ENCODE data around the gene CIAO1. TPM values are rescaled to one million over a fixed set of nuclear protein-coding genes. Genes with fewer than 3 reads are reported as not detected.
A peak's percentile ranks its signal among the peaks of the same experiment; 100 is the strongest.

The CIAO1 gene
- total RNA-seq (2012; rRNA removed) (85.5 and 94.3 TPM in 2 replicates), polyA plus RNA-seq (2012; rRNA removed) (78.8 and 81.1 TPM in 2 replicates), Bru-seq, nascent RNA (percentile 84 among the genes with signal in this experiment), BruChase-seq, experiment 1, labeled RNA remaining after a 6-hour chase (percentile 95 among the genes with signal in this experiment), BruChase-seq, experiment 2, labeled RNA remaining after a 2-hour chase (percentile 94 among the genes with signal in this experiment)
- polyA plus RNA-seq (2012; cell fraction: cytosol; rRNA removed): 70.6 and 76.8 TPM in 2 replicates
- polyA plus RNA-seq (2012; cell fraction: nucleus; rRNA removed; ENCODE audit: low replicate concordance): 68.9 and 97.1 TPM in 2 replicates
- long read RNA-seq, transcript CIAO1-203 (7 exons, 1,533 nt): major isoform, 123 of 163 reads
- long read RNA-seq, partial matches to known transcripts: 23 of 163 reads
- long read RNA-seq, other reads (novel, unspliced or antisense): 17 of 163 reads

- peak within 1 kb of the TSS; percentile 98 for H2AFZ ChIP-seq (replicated peaks; ENCODE audit: low read length, poor library complexity)
- H3K9me1 ChIP-seq (ENCODE audit: insufficient read depth, low read length): peaks cover 16% of the 10 kb centered on the region
- ATAC-seq (ENCODE audit: low read depth) (peak; percentile 97), DNase-seq (peak; percentile 98)
- H3K23ac ChIP-seq (ENCODE audit: low read depth, low read length): peak within 1 kb of the TSS; percentile 74
- POLR2A ChIA-PET (ENCODE audit: unreplicated experiment): no interaction called here
- H3K14ac ChIP-seq (replicated peaks; ENCODE audit: low read depth, low read length): peak within 1 kb of the TSS; percentile 83
- H3K27ac ChIP-seq (ENCODE audit: insufficient read depth, low read length): peak within 1 kb of the TSS; percentile 82
- WGBS, 2 experiments (ENCODE audit: extremely low coverage in 2 of 2, insufficient read length in 1 of 2): 0% methylated on average over 42 of the region's 81 CpGs; no CpG with 5 or more reads in 1 of the 2 experiments
- H3K4ac ChIP-seq (ENCODE audit: low read depth, low read length): peak within 1 kb of the TSS; percentile 72
- H3K4me3 ChIP-seq (ENCODE audit: insufficient read depth, low read depth, low read length): peak within 1 kb of the TSS; percentile 84
- H2BK5ac ChIP-seq (ENCODE audit: low read depth, low read length, poor library complexity, severe bottlenecking): peak within 1 kb of the TSS; percentile 67
- peak within 1 kb of the TSS; percentile 32; the same call in 1 of the 2 replicates for H4K5ac ChIP-seq (ENCODE audit: low read depth, low read length)
- peak within 1 kb of the TSS; percentile 76 for H3K56ac ChIP-seq (ENCODE audit: extremely low read depth, insufficient read depth, low read length)
- peak within 1 kb of the TSS; percentile 93 for H3K9ac ChIP-seq (ENCODE audit: low read depth, low read length)
- peaks cover 32 to 68% of the 10 kb centered on the region in 2 experiments for H3K79me1 ChIP-seq (ENCODE audit: low read depth in 1 of 2, low read length in 2 of 2)
- H2AK5ac ChIP-seq (ENCODE audit: low read depth, low read length): peak within 1 kb of the TSS; percentile 37; the same call in 1 of the 2 replicates
- peak within 1 kb of the TSS; percentile 97 for H3K4me2 ChIP-seq (ENCODE audit: low read depth, low read length)
- CTCF ChIA-PET: interaction anchor here (0.8 to 1.1 kb wide), 4 partner anchors 10 to 127 kb away, joined by 3 to 6 read pairs (median 4); no protein-coding TSS in a partner anchor
- BruUV-seq (replicated peaks): no TSS peak
- H3K4me1 ChIP-seq (ENCODE audit: control insufficient read depth, insufficient read depth, low read length): peaks cover 5% of the 10 kb centered on the region
- peaks cover 19% of the 10 kb centered on the region for H3K36me3 ChIP-seq (ENCODE audit: control insufficient read depth, insufficient read depth, low read length)
- H2BK20ac ChIP-seq (ENCODE audit: low read depth, low read length): no peak within 1 kb of the TSS
- in situ Hi-C loops (cut with MboI; ENCODE audit: low sequenced_read_pairs) (loop anchor here (10.0 to 25.0 kb wide), 2 partner anchors 131 to 254 kb away; partner anchors contain the start of gene ASTL), dilution Hi-C loops (cut with HindIII; ENCODE audit: low sequenced_read_pairs, unreplicated experiment) (no loop called here), intact Hi-C loops (cut with micrococcal nuclease) (loop anchor here (1.0 to 5.0 kb wide), 3 partner anchors 58 to 274 kb away; partner anchors contain the start of genes ANKRD36C and STARD7)
- 0 out of 2 replicates have a peak within 1 kb of the TSS, but pooled peaks have one; percentile 12 for H2BK120ac ChIP-seq (ENCODE audit: low read depth, low read length)
- peak within 1 kb of the TSS; percentile 14 to 88; a peak in 2 of 4 replicates for H4K8ac ChIP-seq (ENCODE audit: low read depth in 2 of 2, low read length in 2 of 2)
- H4K91ac ChIP-seq (ENCODE audit: insufficient read depth, low read depth, low read length): peak within 1 kb of the TSS; percentile 39; the same call in 1 of the 2 replicates
- H2BK15ac ChIP-seq (ENCODE audit: low read depth, low read length): no peak within 1 kb of the TSS
- peaks cover 36% of the 10 kb centered on the region for H4K20me1 ChIP-seq (ENCODE audit: insufficient read depth, low read length)
- H2AK9ac ChIP-seq (replicated peaks; ENCODE audit: low read depth, low read length, poor library complexity): peak within 1 kb of the TSS; percentile 96
- H3K9me3 ChIP-seq (ENCODE audit: control insufficient read depth, insufficient read depth, low read length): no peaks in the 10 kb centered on the region
- H3K27me3 ChIP-seq (ENCODE audit: control insufficient read depth, insufficient read depth, low read length): no peaks in the 10 kb centered on the region
- H3K18ac ChIP-seq (ENCODE audit: low read depth, low read length): no peak within 1 kb of the TSS
- TF ChIP-seq SMC3 (IDR thresholded peaks at IDR 0.05; ENCODE audit: low read depth, low read length) (peak; percentile 29; the same call in 1 of the 2 replicates), ELK1 (IDR thresholded peaks at IDR 0.05; ENCODE audit: borderline replicate concordance, low read depth, low read length) (no peak), RFX5 (IDR thresholded peaks at IDR 0.05; ENCODE audit: low read depth, low read length) (no peak), CEBPB (IDR thresholded peaks at IDR 0.05; ENCODE audit: low read depth, low read length) (no peak), MXI1 (IDR thresholded peaks at IDR 0.05; ENCODE audit: borderline replicate concordance, low read depth, low read length) (peak; percentile 36; the same call in 1 of the 2 replicates), POLR2A (IDR thresholded peaks at IDR 0.05; ENCODE audit: low read depth, low read length) (peak; percentile 84), RAD21 (IDR thresholded peaks at IDR 0.05; ENCODE audit: low read length) (no peak; the same call in 1 of the 2 replicates), FOS (IDR thresholded peaks at IDR 0.05; ENCODE audit: low read depth, low read length) (no peak), RCOR1 (IDR thresholded peaks at IDR 0.05; ENCODE audit: insufficient replicate concordance, low read length) (no peak), CHD1 (IDR thresholded peaks at IDR 0.05; ENCODE audit: low read depth, low read length) (no peak), MAFK (IDR thresholded peaks at IDR 0.05; ENCODE audit: low read depth, low read length) (no peak), USF2 (IDR thresholded peaks at IDR 0.05; ENCODE audit: low read depth, low read length) (no peak; the same call in 1 of the 2 replicates)
Observed at GRCh38 chr2:96265840-96266679, at the start of gene CIAO1, which contains the start of gene TMEM127. Gene CIAO1 (plus strand): TSS chr2:96266225. CDS start chr2:96266351, 126 bp downstream. Gene TMEM127 (minus strand): TSS chr2:96265997. CDS start chr2:96265381, 616 bp downstream.

Measured in IMR-90 (cell line).